ENCODE data around the gene PSENEN. TPM values are rescaled to one million over a fixed set of nuclear protein-coding genes. Genes with fewer than 3 reads are reported as not detected.

The PSENEN gene
- total and polyA plus RNA-seq, 3 experiments from 2014 or later: 50.8 to 101 (median 57.8) TPM

GRCh38 chr19:35715981-35716800, 29.3 kb upstream of the PSENEN start:
- H3K4me1 Mint-ChIP-seq: peaks cover 54 to 72% (median 64%) of the 10 kb centered on the region in 3 donors
- peaks cover 0 to 25% (median 2%) of the 10 kb centered on the region in 3 donors for H3K36me3 Mint-ChIP-seq

GRCh38 chr19:35716801-35717664, 28.4 kb upstream of the PSENEN start:
- Mint-ChIP-seq H3K4me3 (peak overlapping the region; percentile 86 to 98 (median 91)), H3K4me1 (peaks cover 50 to 72% (median 58%) of the 10 kb centered on the region in 3 donors), H3K27ac (peak overlapping the region; percentile 83 to 98 (median 94)), H3K36me3 (peaks cover 0 to 32% (median 2%) of the 10 kb centered on the region in 3 donors), H3K27me3 (peaks cover 0 to 4% of the 10 kb centered on the region in 2 donors), H3K9me3 (no peaks in the 10 kb centered on the region)
- POLR2A ChIA-PET: interaction anchor here (1.9 kb wide), 1 partner anchor 28 kb away, joined by 6 read pairs; the partner anchor contains the start of genes PSENEN and U2AF1L4
- Histone ChIP-seq H3K4me1 (ENCODE audit: insufficient read depth, low read length) (peaks cover 61% of the 10 kb centered on the region), H3K27me3 (ENCODE audit: insufficient read depth, low read length, poor library complexity, severe bottlenecking) (no peaks in the 10 kb centered on the region), H3K27ac (ENCODE audit: low read depth, low read length) (peak overlapping the region; percentile 72), H3K9me3 (ENCODE audit: low read length) (no peaks in the 10 kb centered on the region), H3K36me3 (ENCODE audit: insufficient read depth, low read length) (no peaks in the 10 kb centered on the region), H3K4me3 (ENCODE audit: low read length) (peak overlapping the region; percentile 89)
- DNase-seq: peak; percentile 95 to 98 (median 98)
- CTCF ChIA-PET: interaction anchor here (0.6 to 4.0 kb wide), 4 partner anchors 14 to 46 kb away, joined by 3 to 20 read pairs (median 4); no protein-coding TSS in a partner anchor

More at GRCh38 chr19:35715981-35716800, 29.3 kb upstream of the PSENEN start:
- H3K36me3 ChIP-seq (ENCODE audit: insufficient read depth, low read length): no peaks in the 10 kb centered on the region
- no peaks in the 10 kb centered on the region for H3K9me3 ChIP-seq (ENCODE audit: low read length)
- DNase-seq: peak in 1 of 5 donors; percentile 25
- peak overlapping the region; percentile 72 for H3K27ac ChIP-seq (ENCODE audit: low read depth, low read length)
- peak overlapping the region; percentile 89 for H3K4me3 ChIP-seq (ENCODE audit: low read length)
- peaks cover 0 to 5% of the 10 kb centered on the region in 2 donors for H3K27me3 Mint-ChIP-seq
- peak overlapping the region; percentile 74 to 98 (median 94) for H3K27ac Mint-ChIP-seq
- no peaks in the 10 kb centered on the region for H3K27me3 ChIP-seq (ENCODE audit: insufficient read depth, low read length, poor library complexity, severe bottlenecking)
- ChIA-PET POLR2A (interaction anchor here (0.5 to 1.2 kb wide), 2 partner anchors 32 to 189 kb away, joined by 3 to 6 read pairs; partner anchors contain the start of gene LIN37), CTCF (interaction anchor here (0.6 to 4.0 kb wide), 4 partner anchors 13 to 45 kb away, joined by 3 to 20 read pairs (median 4); no protein-coding TSS in a partner anchor)
- peak overlapping the region; percentile 86 to 98 (median 91) for H3K4me3 Mint-ChIP-seq
- H3K9me3 Mint-ChIP-seq: no peaks in the 10 kb centered on the region
- H3K4me1 ChIP-seq (ENCODE audit: insufficient read depth, low read length): peaks cover 66% of the 10 kb centered on the region

- POLR2A ChIA-PET: interaction anchor here (0.9 to 1.9 kb wide), 7 partner anchors 15 to 30 kb away, joined by 3 to 11 read pairs (median 5); partner anchors contain the start of genes IGFLR1, LIN37, PSENEN and U2AF1L4
- Mint-ChIP-seq H3K4me3 (peak within 1 kb of the TSS; percentile 88 to 98 (median 91)), H3K36me3 (peaks cover 0 to 40% (median 2%) of the 10 kb centered on the region in 3 donors), H3K4me1 (peaks cover 44 to 64% (median 51%) of the 10 kb centered on the region in 3 donors), H3K9me3 (no peaks in the 10 kb centered on the region), H3K27me3 (peaks cover 0 to 4% of the 10 kb centered on the region in 2 donors), H3K27ac (peak within 1 kb of the TSS; percentile 83 to 98 (median 94))
- no peaks in the 10 kb centered on the region for H3K27me3 ChIP-seq (ENCODE audit: insufficient read depth, low read length, poor library complexity, severe bottlenecking)
- no peaks in the 10 kb centered on the region for H3K9me3 ChIP-seq (ENCODE audit: low read length)
- H3K36me3 ChIP-seq (ENCODE audit: insufficient read depth, low read length): peaks cover 8% of the 10 kb centered on the region
- CTCF ChIA-PET: interaction anchor here (1.1 to 1.4 kb wide), 3 partner anchors 13 to 25 kb away, joined by 3 to 5 read pairs (median 3); no protein-coding TSS in a partner anchor
- peaks cover 53% of the 10 kb centered on the region for H3K4me1 ChIP-seq (ENCODE audit: insufficient read depth, low read length)
- H3K27ac ChIP-seq (ENCODE audit: low read depth, low read length): peak within 1 kb of the TSS; percentile 76
- no peak for DNase-seq
- H3K4me3 ChIP-seq (ENCODE audit: low read length): peak within 1 kb of the TSS; percentile 89
Observed at GRCh38 chr19:35717665-35718344, 27.6 kb upstream of the PSENEN start, which contains the start of gene KMT2B. TSS of gene KMT2B (plus strand) at chr19:35718003. CDS start at chr19:35718019, 16 bp downstream.

- peaks cover 0 to 47% (median 4%) of the 10 kb centered on the region in 3 donors for H3K36me3 Mint-ChIP-seq
- H3K27ac ChIP-seq (ENCODE audit: low read depth, low read length): peak overlapping the region; percentile 76
Observed at GRCh38 chr19:35718345-35719041, 27.0 kb upstream of the PSENEN start.

GRCh38 chr19:35719402-35720162, 25.9 kb upstream of the PSENEN start:
- Mint-ChIP-seq H3K4me1 (peaks cover 28 to 50% (median 33%) of the 10 kb centered on the region in 3 donors), H3K9me3 (no peaks in the 10 kb centered on the region), H3K4me3 (peak overlapping the region; percentile 86 to 95 (median 90)), H3K27me3 (peaks cover 0 to 2% of the 10 kb centered on the region in 2 donors), H3K27ac (peak overlapping the region; percentile 19 to 93 (median 75)), H3K36me3 (peaks cover 4 to 56% (median 5%) of the 10 kb centered on the region in 3 donors)
- DNase-seq: no peak
- Histone ChIP-seq H3K4me3 (ENCODE audit: low read length) (peak overlapping the region; percentile 72), H3K27me3 (ENCODE audit: insufficient read depth, low read length, poor library complexity, severe bottlenecking) (no peaks in the 10 kb centered on the region), H3K4me1 (ENCODE audit: insufficient read depth, low read length) (peaks cover 35% of the 10 kb centered on the region), H3K36me3 (ENCODE audit: insufficient read depth, low read length) (peaks cover 25% of the 10 kb centered on the region), H3K27ac (ENCODE audit: low read depth, low read length) (peak overlapping the region; percentile 76), H3K9me3 (ENCODE audit: low read length) (no peaks in the 10 kb centered on the region)
- POLR2A ChIA-PET: interaction anchor here (0.5 to 1.9 kb wide), 7 partner anchors 7 to 28 kb away, joined by 3 to 11 read pairs (median 5); partner anchors contain the start of genes IGFLR1, LIN37, PSENEN and U2AF1L4
- CTCF ChIA-PET: interaction anchor here (0.6 to 1.4 kb wide), 4 partner anchors 18 to 107 kb away, joined by 3 to 5 read pairs (median 4); partner anchors contain the start of gene HAUS5

More at GRCh38 chr19:35718345-35719041, 27.0 kb upstream of the PSENEN start:
- Histone ChIP-seq H3K36me3 (ENCODE audit: insufficient read depth, low read length) (peaks cover 14% of the 10 kb centered on the region), H3K4me1 (ENCODE audit: insufficient read depth, low read length) (peaks cover 46% of the 10 kb centered on the region), H3K9me3 (ENCODE audit: low read length) (no peaks in the 10 kb centered on the region), H3K27me3 (ENCODE audit: insufficient read depth, low read length, poor library complexity, severe bottlenecking) (no peaks in the 10 kb centered on the region), H3K4me3 (ENCODE audit: low read length) (peak overlapping the region; percentile 72)
- Mint-ChIP-seq H3K9me3 (no peaks in the 10 kb centered on the region), H3K27me3 (peaks cover 0 to 4% of the 10 kb centered on the region in 2 donors), H3K4me1 (peaks cover 39 to 61% (median 44%) of the 10 kb centered on the region in 3 donors), H3K4me3 (peak overlapping the region; percentile 86 to 95 (median 90)), H3K27ac (peak overlapping the region; percentile 74 to 96 (median 88))
- DNase-seq: peak; percentile 36 to 66 (median 43)
- CTCF ChIA-PET: interaction anchor here (0.7 to 1.4 kb wide), 5 partner anchors 12 to 106 kb away, joined by 3 to 5 read pairs (median 3); partner anchors contain the start of gene HAUS5
- POLR2A ChIA-PET: interaction anchor here (0.5 to 1.9 kb wide), 9 partner anchors 8 to 30 kb away, joined by 3 to 11 read pairs (median 5); partner anchors contain the start of genes IGFLR1, LIN37, PSENEN and U2AF1L4

GRCh38 chr19:35720163-35720524, 25.3 kb upstream of the PSENEN start:
- peaks cover 31% of the 10 kb centered on the region for H3K36me3 ChIP-seq (ENCODE audit: insufficient read depth, low read length)
- no peaks in the 10 kb centered on the region for H3K9me3 ChIP-seq (ENCODE audit: low read length)
- DNase-seq: no peak
- ChIA-PET CTCF (interaction anchor here (0.9 kb wide), 1 partner anchor 17 kb away, joined by 4 read pairs; no protein-coding TSS in a partner anchor), POLR2A (interaction anchor here (1.7 kb wide), 1 partner anchor 25 kb away, joined by 4 read pairs; the partner anchor contains the start of genes PSENEN and U2AF1L4)
- H3K4me1 ChIP-seq (ENCODE audit: insufficient read depth, low read length): peaks cover 30% of the 10 kb centered on the region
- Mint-ChIP-seq H3K4me1 (peaks cover 24 to 44% (median 27%) of the 10 kb centered on the region in 3 donors), H3K4me3 (peak overlapping the region in 4 of 7 donors; percentile 24 to 74 (median 40)), H3K27ac (peak overlapping the region in 4 of 8 donors; percentile 39 to 73 (median 50)), H3K27me3 (peaks cover 0 to 2% of the 10 kb centered on the region in 2 donors), H3K36me3 (peaks cover 4 to 62% (median 5%) of the 10 kb centered on the region in 3 donors), H3K9me3 (no peaks in the 10 kb centered on the region)
- no peak overlapping the region for H3K27ac ChIP-seq (ENCODE audit: low read depth, low read length)
- H3K27me3 ChIP-seq (ENCODE audit: insufficient read depth, low read length, poor library complexity, severe bottlenecking): no peaks in the 10 kb centered on the region
- no peak overlapping the region for H3K4me3 ChIP-seq (ENCODE audit: low read length)
